ENCODE data around the gene TSPAN1. TPM values are rescaled to one million over a fixed set of nuclear protein-coding genes. Genes with fewer than 3 reads are reported as not detected.

The TSPAN1 gene
- polyA plus RNA-seq, 1 of the 3 experiments (the other 2 are of a cell fraction), result 12.2 TPM

DNA sequence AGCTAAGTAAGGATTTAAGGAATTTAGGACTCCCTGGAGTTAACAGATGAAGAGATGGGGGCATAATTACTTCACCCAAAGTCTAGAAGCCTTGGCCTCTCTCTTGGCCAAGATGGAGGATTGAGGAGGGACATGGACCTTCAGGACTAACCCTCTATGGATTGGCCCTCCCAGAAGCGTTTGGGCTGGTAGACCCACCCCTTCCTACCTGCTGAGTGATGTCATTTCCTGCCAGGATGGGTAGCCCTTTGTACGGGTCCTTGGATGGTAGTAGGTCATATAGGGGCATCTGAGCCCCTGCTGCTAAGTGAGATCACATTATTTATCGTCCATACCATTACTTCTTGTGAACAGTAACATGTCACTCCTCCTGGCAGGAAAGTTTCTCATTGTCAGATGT, 45.9 kb downstream of the TSPAN1 start:
- Histone ChIP-seq H3K27me3 (ENCODE audit: insufficient read depth) (no peaks in the 10 kb centered on the region), H3K9me2 (no peaks in the 10 kb centered on the region), H3K4me1 (ENCODE audit: control insufficient read depth in 1 of 2, insufficient read depth in 2 of 2, low read depth in 1 of 2, low read length in 1 of 2) (no peaks in the 10 kb centered on the region; a peak in 1 of 4 replicates), H3K36me3 (replicated peaks in 1 of 2; ENCODE audit: control insufficient read depth in 1 of 2, insufficient read depth in 2 of 2, low read length in 1 of 2) (no peaks in the 10 kb centered on the region), H3K79me2 (ENCODE audit: insufficient read depth) (no peaks in the 10 kb centered on the region), H3K4me2 (no peak overlapping the region), H3K9me3 (no peaks in the 10 kb centered on the region), H4K20me1 (ENCODE audit: insufficient read depth) (no peaks in the 10 kb centered on the region), H3K9ac (no peak overlapping the region), H2AFZ (ENCODE audit: low read depth) (no peak overlapping the region), H3F3A (replicated peaks; ENCODE audit: insufficient read depth) (peaks cover 3% of the 10 kb centered on the region), H3K4me3 (ENCODE audit: low read depth in 2 of 2, low read length in 1 of 2) (no peak overlapping the region), H3K27ac (ENCODE audit: low read depth in 2 of 2, low read length in 1 of 2) (no peak overlapping the region)
- WGBS (ENCODE audit: low lambda C conversion rate), result 95% methylated on average over 3 of the region's 3 CpGs
- DNase-seq, result no peak
- POLR2A ChIA-PET, result no interaction called here
- TF ChIP-seq POLR2AphosphoS5 (IDR thresholded peaks at IDR 0.05; ENCODE audit: low read depth, low read length), result no peak
- TF ChIP-seq SMC3 (IDR thresholded peaks at IDR 0.05; ENCODE audit: low read depth, low read length), result no peak
- TF ChIP-seq GATA2 (CRISPR knock-in tag; IDR thresholded peaks at IDR 0.05), result no peak
- no peak for TF ChIP-seq ELF1 (IDR thresholded peaks at IDR 0.05)
- no peak for TF ChIP-seq RFX5 (IDR thresholded peaks at IDR 0.05; ENCODE audit: low read length)
- TF ChIP-seq, protein P1, sequence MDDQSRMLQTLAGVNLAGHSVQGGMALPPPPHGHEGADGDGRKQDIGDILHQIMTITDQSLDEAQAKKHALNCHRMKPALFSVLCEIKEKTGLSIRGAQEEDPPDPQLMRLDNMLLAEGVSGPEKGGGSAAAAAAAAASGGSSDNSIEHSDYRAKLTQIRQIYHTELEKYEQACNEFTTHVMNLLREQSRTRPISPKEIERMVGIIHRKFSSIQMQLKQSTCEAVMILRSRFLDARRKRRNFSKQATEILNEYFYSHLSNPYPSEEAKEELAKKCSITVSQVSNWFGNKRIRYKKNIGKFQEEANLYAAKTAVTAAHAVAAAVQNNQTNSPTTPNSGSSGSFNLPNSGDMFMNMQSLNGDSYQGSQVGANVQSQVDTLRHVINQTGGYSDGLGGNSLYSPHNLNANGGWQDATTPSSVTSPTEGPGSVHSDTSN (IDR thresholded peaks at IDR 0.05), result no peak
- no peak for TF ChIP-seq NFIC (IDR thresholded peaks at IDR 0.05; ENCODE audit: borderline replicate concordance)
- TF ChIP-seq TAF1 (IDR thresholded peaks at IDR 0.05; ENCODE audit: borderline replicate concordance, low read depth, low read length), result no peak
- TF ChIP-seq FOXM1 (IDR thresholded peaks at IDR 0.05; ENCODE audit: low read depth), result no peak
- TF ChIP-seq RXRA (IDR thresholded peaks at IDR 0.05; ENCODE audit: borderline replicate concordance, low read depth), result no peak
- TF ChIP-seq, protein P2, sequence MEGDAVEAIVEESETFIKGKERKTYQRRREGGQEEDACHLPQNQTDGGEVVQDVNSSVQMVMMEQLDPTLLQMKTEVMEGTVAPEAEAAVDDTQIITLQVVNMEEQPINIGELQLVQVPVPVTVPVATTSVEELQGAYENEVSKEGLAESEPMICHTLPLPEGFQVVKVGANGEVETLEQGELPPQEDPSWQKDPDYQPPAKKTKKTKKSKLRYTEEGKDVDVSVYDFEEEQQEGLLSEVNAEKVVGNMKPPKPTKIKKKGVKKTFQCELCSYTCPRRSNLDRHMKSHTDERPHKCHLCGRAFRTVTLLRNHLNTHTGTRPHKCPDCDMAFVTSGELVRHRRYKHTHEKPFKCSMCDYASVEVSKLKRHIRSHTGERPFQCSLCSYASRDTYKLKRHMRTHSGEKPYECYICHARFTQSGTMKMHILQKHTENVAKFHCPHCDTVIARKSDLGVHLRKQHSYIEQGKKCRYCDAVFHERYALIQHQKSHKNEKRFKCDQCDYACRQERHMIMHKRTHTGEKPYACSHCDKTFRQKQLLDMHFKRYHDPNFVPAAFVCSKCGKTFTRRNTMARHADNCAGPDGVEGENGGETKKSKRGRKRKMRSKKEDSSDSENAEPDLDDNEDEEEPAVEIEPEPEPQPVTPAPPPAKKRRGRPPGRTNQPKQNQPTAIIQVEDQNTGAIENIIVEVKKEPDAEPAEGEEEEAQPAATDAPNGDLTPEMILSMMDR (IDR thresholded peaks at IDR 0.05), result no peak
- TF ChIP-seq, protein P3, sequence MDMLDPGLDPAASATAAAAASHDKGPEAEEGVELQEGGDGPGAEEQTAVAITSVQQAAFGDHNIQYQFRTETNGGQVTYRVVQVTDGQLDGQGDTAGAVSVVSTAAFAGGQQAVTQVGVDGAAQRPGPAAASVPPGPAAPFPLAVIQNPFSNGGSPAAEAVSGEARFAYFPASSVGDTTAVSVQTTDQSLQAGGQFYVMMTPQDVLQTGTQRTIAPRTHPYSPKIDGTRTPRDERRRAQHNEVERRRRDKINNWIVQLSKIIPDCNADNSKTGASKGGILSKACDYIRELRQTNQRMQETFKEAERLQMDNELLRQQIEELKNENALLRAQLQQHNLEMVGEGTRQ (IDR thresholded peaks at IDR 0.05; ENCODE audit: borderline replicate concordance, low read depth, low read length), result no peak
- TF ChIP-seq EZH2phosphoT487 (IDR thresholded peaks at IDR 0.05; ENCODE audit: borderline replicate concordance, low read depth), result no peak
- no peak for TF ChIP-seq FOXJ3 (CRISPR knock-in tag; IDR thresholded peaks at IDR 0.05)
- no peak for TF ChIP-seq GABPA (IDR thresholded peaks at IDR 0.05; ENCODE audit: low read depth)
- no peak for TF ChIP-seq MEF2A (IDR thresholded peaks at IDR 0.05; ENCODE audit: borderline replicate concordance, low read depth)
- TF ChIP-seq NRF1 (IDR thresholded peaks at IDR 0.05; ENCODE audit: low read depth, low read length), result no peak
- no peak for TF ChIP-seq MXI1 (IDR thresholded peaks at IDR 0.05; ENCODE audit: low read depth, low read length)
- TF ChIP-seq CHD2 (IDR thresholded peaks at IDR 0.05; ENCODE audit: low read length, partially characterized antibody), result no peak
- CTCF ChIA-PET, result no interaction called here
